ENCODE measurements around the gene PRRG3.
"Not testable (repeated sequence)": the region's sequence is repeated elsewhere in the genome, so short reads cannot be mapped to it uniquely, and the experiment has no call there.

PRRG3 gene

GRCh38 chrX:151694661-151695582 lies at the start of gene PRRG3:
Gene PRRG3, plus strand, starts transcription at chrX:151695458. Its CDS starts 3,357 bp downstream, at chrX:151698815.
- no peak for DNase-seq

- no peak for DNase-seq
Observed at GRCh38 chrX:151675121-151675746, 20.0 kb upstream of the PRRG3 start.

- no peak for DNase-seq
Observed at GRCh38 chrX:151676196-151676595, 19.1 kb upstream of the PRRG3 start.

GRCh38 chrX:151679798-151680402 lies 15.4 kb upstream of the PRRG3 start:
- DNase-seq, result no peak

- peak; percentile 24 for DNase-seq
Observed at GRCh38 chrX:151680805-151681204, 14.5 kb upstream of the PRRG3 start.

- no peak for DNase-seq
Observed at GRCh38 chrX:151687635-151688034, 7.6 kb upstream of the PRRG3 start.

- DNase-seq, result no peak
Observed at GRCh38 chrX:151688695-151689094, 6.6 kb upstream of the PRRG3 start.

- DNase-seq, result no peak
Observed at GRCh38 chrX:151692825-151693224, 2.4 kb upstream of the PRRG3 start.

GRCh38 chrX:151694121-151694520 lies 1.1 kb upstream of the PRRG3 start:
- DNase-seq, result no peak

- DNase-seq, result no peak
Observed at GRCh38 chrX:151695583-151696340, 504 bp downstream of the PRRG3 start.

GRCh38 chrX:151697082-151697481 lies 1.8 kb downstream of the PRRG3 start:
- not testable (repeated sequence) for DNase-seq

GRCh38 chrX:151697522-151697921 lies 2.3 kb downstream of the PRRG3 start:
- DNase-seq, result no peak

- no peak for DNase-seq
Observed at GRCh38 chrX:151698485-151698884, 3.2 kb downstream of the PRRG3 start.

GRCh38 chrX:151699746-151700145 lies 4.5 kb downstream of the PRRG3 start:
- no peak for DNase-seq

GRCh38 chrX:151700581-151700980 lies 5.3 kb downstream of the PRRG3 start:
- DNase-seq, result no peak

- no peak for DNase-seq
Observed at GRCh38 chrX:151701071-151701470, 5.8 kb downstream of the PRRG3 start.

- DNase-seq, result no peak
Observed at GRCh38 chrX:151701531-151701930, 6.3 kb downstream of the PRRG3 start.

GRCh38 chrX:151702026-151702714 lies 6.9 kb downstream of the PRRG3 start:
- DNase-seq, result no peak

- no peak for DNase-seq
Observed at GRCh38 chrX:151702741-151703340, 7.6 kb downstream of the PRRG3 start.

GRCh38 chrX:151703487-151703886 lies 8.2 kb downstream of the PRRG3 start:
- no peak for DNase-seq

GRCh38 chrX:151704041-151704663 lies 8.9 kb downstream of the PRRG3 start:
- DNase-seq, result no peak

All from NCI-H146 (cell line).